GM19351 (cell line): Measurements from ENCODE around the gene ANXA8L1.
"Not testable (repeated sequence)": the region's sequence is repeated elsewhere in the genome, so short reads cannot be mapped to it uniquely, and the experiment has no call there.

Experiments used
- ATAC-seq: cut with Tn5 transposase; IDR thresholded peaks from one replicate; pipeline ENCODE4 v1.9.1; 2021; ENCODE audit warnings: mild to moderate bottlenecking, moderate library complexity; ENCODE audit not compliant: unreplicated experiment

ANXA8L1 gene

DNA sequence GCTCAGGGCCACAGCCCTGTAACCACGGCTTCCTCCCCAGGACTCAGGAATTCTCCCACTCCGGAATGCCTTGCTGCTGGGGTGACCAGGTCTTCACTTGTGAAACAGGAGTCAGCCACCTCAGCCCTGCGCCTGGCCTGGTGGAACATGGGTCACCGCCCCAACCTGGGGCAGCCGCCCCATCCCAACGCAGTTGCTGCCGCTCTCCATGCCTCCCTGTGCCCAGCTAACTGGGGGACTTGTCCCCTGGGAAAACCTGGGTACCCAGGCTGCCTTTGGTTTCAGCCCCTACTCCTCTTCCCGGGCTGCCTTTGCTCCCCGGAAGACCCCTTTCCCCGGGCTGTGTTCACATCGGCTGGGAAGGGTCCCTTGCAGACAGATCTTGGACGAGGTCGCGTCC is 22.2 kb downstream of the ANXA8L1 start:
- ATAC-seq = not testable (repeated sequence)

DNA sequence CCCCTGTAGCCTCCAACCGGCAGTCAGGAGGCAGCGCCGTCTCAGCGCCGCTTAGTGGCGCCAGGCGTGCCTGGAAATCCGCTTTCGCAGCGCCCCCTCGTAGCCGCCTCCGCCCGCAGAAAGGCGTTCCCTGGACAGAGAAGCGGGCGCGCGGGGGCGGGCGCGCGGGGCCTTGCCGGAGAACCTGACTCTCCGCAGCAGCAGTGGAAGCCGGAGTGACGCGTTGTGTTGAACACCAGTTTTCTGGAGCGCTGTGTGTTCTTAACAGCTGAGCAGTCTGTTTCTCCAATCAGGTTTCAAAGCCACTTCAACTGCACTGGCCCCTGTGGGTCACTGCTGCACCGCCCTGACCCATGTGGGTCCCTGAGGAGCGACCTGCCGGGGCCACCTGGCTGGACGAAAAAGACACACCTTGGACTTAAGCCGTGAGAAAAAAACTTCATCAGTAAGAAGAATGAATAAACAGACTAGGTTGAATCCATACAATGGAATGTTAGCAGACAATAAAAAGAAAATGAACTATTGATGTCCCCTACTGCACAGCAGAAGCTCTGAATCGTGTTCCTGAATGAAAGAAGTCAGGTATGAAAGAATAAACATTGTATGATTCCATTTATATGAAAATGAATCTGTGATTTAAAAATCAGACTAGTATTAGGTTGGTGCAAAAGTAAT is 22.8 kb downstream of the ANXA8L1 start:
- ATAC-seq = peak; percentile 77

DNA sequence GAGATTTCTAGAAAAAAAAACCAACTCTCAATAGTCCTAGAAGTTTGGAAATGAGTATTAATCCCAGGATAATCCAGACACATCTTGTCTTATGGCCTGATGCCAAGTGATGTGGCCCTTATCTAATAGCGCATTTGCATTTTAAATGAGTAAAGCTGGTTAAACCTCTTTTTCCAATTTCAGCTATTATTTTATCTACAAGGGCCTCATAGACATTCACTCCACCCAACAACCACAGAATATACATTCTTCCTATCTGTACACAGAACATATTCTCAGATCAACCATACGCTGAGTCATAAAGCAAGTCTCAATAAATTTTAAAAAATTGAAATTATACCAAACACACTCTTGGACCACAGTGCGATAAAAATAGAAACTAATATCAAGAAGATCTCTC is 34.0 kb downstream of the ANXA8L1 start:
- ATAC-seq = not testable (repeated sequence)

DNA sequence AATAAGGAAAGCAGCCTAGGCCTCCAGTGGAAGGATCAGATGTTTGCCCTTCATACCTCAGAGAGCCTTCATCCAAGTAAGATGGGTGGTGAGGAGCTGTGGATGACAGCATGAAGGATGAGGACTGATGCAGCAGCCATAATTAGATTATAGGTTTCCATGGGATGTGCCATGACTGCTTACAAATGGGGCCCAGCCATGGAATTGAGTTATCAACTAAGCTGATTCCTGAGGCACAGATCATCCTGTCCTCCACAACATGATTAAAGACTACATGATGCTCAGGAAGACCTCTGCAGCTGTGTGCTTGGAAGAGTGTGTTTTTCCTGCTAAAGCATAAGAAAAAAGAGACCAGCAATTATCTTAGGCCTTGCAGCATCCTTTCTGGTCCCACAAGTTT is 35.5 kb downstream of the ANXA8L1 start:
- ATAC-seq = not testable (repeated sequence)

DNA sequence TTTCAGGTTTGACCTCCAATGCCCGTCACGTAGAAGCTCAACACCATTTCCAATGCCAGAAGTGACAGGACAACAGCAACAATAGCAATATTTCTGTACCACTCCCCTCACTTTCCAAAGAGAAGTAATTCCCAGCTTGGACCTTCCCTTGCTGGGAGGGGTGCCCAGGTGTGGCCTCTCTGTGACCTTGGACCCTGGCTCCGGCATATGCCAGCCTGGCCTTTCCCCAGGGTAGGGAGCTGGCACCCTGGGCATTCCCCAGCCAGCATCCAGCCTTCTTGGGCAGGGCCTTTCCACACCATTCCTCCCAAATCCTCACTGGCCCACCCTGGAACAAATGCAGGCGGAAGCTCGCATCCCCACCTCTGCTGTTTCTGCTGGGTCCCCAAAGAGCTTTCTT is 37.1 kb downstream of the ANXA8L1 start:
- ATAC-seq = not testable (repeated sequence)

DNA sequence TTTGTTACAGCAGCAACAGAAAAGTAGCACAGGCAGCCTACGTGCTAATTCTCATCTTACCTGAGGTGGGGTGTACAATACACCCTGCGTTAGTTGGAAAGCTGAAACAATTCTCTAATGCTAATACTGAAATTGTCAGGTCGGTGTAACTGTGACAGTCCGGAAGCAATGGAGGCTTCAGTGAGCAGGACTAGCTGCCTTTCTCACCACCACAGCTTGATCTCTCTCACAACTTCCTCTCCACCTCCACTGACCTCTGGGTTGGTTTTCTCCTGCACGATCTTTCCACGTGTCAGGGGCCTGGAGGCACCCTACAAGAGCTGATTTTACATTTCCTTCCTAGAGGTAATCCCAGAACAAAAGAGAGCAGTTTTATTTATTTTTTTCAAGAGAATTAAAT is 39.7 kb downstream of the ANXA8L1 start:
- peak; percentile 94 for ATAC-seq

DNA sequence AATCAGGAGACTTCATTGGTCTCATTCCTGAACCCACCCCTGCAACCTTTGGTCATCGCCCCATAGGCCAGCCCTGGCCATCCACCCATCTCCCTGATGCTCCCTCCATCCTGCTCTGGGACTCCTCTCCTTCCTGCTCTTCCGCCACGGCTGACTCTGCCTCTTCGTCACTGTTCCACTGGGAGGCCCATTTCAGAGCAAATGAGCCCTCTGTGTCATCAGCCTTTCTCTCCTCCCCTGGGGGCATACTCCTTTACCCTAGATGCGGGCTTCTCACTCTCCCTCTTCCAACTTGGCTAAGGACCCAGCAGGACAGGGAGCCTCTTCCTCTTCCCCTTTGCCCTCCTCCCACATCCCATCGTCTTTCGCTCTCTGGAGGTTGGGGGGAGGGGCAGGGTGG is 42.7 kb downstream of the ANXA8L1 start:
- not testable (repeated sequence) for ATAC-seq

DNA sequence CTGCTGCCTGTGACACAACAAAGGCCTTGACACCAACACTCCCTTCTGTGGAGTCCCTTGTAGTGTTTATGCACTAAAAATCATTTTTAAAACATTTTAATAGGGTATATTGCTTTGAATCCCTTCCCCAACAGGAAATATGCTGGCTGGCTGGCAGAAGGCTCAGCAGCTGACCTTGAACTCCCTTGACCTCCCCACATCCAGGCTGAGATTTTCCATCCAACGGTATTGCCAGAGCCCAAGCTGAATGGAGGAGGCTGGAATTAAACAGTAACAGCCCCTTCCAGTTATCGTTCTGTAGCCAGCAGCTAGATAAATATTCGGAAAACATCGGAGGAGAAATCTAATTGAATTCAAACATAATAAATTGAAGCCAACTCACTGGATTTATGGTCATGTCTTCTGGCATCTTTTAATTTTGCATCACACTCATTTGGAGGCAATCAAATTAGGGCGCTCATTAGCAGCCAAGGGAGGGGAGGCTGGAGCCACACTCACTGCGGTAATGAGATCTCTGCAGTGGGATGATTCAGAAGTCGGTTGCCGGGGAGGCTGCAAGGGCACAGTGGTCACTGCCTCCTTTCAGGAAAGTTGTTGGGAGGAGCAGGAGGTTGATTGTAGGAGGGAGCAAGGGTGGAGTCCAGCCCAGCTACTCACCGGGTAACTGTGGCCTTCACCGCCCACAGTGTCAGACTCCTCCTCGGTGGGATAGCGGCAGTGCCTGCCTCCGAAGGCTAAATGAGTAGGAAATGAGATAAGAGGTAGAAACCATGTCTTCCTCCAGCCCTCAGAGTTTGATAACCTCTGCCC is 44.2 kb downstream of the ANXA8L1 start:
- ATAC-seq = not testable (repeated sequence)

DNA sequence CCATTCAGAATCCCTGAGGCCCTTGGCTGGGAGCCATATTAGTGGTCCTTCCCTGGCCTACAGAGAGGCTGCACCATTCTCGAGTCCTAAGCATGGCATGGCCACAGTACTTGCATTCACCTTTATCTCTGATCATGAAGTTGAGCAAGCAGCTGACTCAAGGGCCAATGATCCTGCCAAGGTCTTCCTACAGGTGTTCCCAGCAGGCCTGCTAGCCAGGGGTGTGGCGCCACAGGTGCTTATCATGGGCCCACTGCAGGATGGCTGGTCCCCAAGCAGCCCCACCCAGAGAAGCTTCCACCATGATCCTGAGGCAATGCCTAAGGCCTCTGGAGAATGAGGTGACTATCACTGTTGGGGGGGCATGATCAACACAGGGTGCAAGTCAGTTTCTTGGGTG is 48.0 kb downstream of the ANXA8L1 start:
- ATAC-seq = not testable (repeated sequence)

DNA sequence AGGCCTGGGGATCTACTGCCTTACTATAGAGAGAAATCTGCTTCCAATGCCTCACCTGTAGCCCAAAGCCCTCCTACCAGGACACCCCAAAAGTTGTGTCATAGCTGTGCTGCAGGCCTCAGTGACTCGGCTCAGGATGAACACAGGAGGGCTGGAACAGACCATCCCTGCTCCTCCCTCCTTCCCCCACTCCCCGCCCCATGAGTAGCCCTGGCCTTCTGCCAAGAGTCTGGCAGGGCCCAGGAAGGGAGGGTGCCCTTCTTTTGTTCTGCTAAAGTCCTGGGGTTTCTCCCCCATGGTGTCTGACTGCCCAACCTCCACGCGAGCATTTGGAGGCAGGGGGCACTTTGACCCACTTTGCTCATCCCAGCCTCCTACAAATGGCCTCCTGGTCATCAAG is 65.4 kb downstream of the ANXA8L1 start:
- not testable (repeated sequence) for ATAC-seq
